ENCODE results near the gene STX2.
"Not testable (repeated sequence)": the region's sequence is repeated elsewhere in the genome, so short reads cannot be mapped to it uniquely, and the experiment has no call there.

STX2 gene
- total RNA-seq = 27.2 to 99.7 (median 53.5) reads per million in 18 experiments

DNA sequence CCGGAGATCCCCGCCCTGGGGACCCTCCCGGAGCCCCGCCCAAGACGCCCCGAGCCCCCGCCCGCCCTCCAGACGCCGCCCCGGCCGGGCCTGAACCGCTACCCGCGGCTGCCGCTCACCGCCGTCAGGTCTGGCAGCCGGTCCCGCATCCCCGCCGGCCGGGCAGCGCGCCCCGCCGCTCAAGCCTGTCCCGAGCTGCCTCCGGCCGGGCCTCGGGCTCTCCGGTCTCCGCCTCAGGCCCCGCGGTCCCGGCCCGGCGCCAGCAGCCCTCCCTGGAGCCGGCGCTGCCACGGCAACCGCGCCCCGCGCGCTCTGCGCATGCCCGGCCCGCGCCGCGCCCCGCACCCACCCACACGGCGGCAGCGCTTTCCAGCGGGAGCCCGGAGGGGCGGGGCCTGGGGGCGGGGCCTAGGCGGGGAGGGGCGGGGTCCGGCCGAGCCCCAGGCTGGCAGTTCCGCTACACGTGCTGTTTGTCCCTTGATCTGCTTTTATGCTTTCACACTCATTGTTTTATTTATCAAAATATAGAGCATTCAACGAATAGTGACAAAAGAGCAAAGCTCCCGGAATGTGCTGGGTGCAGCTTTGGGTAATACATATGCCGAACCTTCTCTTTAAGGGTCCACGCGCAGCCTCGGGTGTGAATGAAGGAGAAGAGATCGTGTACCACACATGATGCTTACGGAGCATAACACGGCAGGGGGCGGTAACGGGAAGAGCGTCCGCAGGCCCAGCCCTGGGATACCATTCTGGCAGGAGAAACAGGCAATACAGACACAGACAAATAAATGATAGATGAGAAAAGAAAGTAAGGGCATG is at the start of gene STX2:
STX2 (minus strand) TSS at position 300 of the 819 bp plus-strand sequence; CDS start at position 149, 151 bp downstream.
- peak; percentile 83 to 91 for DNase-seq

GRCh38 chr12:130887190-130887589 is 48.1 kb upstream of the STX2 start:
- DNase-seq = not testable (repeated sequence)

DNA sequence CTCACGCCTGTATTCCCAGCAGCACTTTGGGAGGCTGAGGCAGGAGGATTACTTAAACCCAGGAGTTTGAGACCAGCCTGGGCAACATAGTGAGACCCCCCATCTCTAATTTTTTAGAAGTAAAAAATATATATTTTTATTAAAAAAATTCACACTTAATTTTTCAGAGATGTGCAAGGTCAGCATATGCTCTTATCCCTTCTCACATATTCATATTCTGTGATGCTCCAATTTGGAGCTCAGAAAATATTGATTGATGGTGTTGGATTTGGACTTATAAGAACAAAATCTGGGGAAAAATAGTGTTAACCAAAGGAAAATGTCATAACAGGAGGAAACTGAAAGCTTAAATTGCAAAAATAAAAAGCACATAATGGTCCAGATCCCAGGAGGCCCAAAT is 42.5 kb upstream of the STX2 start:
- no peak for DNase-seq

DNA sequence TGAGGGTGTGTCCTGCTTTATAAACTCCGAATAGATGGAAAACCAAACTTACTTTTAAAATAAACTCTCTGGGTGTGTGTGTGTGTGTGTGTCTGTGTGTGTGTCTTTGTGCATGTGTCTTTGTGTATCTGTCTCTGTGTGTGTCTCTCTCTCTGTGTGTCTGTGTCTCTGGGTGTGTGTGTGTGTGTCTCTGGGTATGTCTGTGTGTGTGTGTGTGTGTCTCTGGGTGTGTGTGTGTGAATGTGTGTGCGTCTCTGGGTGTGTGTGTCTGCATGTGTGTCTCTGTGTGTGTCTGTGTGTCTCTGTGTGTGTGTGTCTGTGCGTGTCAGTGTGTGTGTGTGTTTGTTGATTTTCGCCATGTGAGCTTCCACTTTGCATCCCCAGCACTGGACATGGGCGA is 42.0 kb upstream of the STX2 start:
- no peak for DNase-seq

- DNase-seq = no peak
Measured at GRCh38 chr12:130880411-130880885, 41.4 kb upstream of the STX2 start.

GRCh38 chr12:130879781-130880389 is 40.8 kb upstream of the STX2 start:
- DNase-seq = no peak

- DNase-seq = no peak
Measured at GRCh38 chr12:130879212-130879686, 40.2 kb upstream of the STX2 start.

- no peak for DNase-seq
Measured at GRCh38 chr12:130878193-130879185, 39.4 kb upstream of the STX2 start.

DNA sequence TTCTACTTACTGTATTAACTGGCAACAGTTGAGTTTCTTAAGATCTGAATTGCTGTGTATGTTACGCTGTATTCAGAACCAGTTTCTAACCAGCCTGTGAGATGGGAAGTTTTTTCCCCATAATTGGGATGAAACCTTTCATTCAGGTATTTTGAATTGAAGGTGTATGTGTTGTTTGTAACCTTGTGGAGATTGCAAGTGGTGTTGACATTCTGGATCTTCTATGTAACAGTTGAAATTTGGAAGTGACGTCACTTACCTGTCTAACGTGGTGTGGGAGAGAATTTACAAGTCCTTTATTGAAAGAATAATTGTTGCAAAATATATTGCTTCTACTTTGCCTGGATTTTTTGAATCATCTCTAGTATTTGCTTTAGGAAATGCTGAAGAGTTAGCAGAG is 38.3 kb upstream of the STX2 start:
- no peak for DNase-seq

DNA sequence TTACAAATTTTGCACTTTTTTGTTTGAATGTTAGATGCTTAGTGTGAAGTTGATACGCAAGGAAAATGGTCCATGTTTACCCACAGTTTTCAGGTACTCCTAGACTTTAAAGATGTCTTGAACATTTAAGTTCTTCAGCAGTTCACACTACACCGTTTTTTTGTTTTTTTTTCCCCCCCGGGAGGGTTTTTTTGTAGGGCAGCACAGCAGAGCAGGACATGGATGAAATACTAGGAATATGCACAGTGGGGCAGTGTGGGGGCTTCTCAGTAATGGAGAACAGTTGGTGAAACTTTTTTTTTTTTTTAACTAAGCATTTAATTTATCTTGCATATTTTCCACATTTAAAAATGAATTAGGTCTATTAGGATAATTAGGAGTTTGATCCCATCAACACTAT is 37.7 kb upstream of the STX2 start:
- DNase-seq = no peak

- DNase-seq = no peak
Measured at GRCh38 chr12:130876297-130876696, 37.2 kb upstream of the STX2 start.

- not testable (repeated sequence) for DNase-seq
Measured at GRCh38 chr12:130875708-130876107, 36.7 kb upstream of the STX2 start.

GRCh38 chr12:130875193-130875592 is 36.1 kb upstream of the STX2 start:
- no peak for DNase-seq

GRCh38 chr12:130874696-130875095 is 35.6 kb upstream of the STX2 start:
- DNase-seq = no peak

DNA sequence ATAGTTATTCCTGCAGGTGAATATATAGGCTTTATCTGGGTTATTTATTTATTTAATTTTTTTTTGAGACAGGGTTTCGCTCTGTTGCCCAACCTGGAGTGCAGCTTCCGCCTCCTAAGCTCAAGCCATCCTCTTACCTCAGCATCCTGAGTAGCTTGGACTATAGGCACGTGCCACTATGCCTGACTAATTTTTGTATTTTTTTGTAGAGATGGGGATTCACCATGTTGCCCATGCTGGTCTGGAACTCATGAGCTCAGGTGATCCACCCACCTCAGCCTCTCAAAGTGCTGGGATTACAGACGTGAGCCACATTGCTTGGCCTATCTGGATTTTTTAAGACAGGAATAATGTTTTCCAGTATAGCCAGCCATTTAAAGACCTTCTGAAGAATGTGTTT is 34.8 kb upstream of the STX2 start:
- DNase-seq = no peak

DNA sequence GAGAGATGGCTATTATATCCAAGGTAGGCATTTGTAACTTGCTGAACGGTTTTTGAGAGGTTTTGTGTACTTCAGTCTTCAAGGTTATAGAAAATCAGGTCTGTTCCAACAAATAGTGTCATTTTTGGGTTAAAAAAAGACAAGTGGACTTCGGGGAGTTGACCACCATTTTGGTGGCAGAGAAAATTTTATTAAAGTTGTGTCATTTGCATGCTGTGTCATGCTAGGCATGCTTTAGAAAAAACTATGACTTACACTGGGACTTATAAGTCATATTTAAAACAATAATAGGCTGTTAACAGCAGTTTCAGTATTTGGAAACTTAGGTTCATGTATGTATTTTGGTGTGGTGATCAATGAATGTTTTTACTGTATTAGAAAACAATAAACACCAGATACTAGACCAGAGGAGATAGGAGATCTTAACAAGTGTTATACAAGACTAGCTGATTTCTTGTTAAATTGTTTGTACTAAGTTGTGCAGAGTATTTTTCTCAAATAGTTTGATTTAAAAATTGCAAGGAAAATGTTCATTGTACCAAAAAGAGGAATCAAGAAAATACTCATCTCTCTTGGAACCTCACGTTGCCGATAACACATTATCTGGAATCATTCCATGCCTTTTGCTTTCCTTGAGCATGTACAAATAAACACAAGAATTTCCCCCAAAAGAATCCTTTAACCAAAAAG is 34.2 kb upstream of the STX2 start:
- no peak for DNase-seq

GRCh38 chr12:130872179-130873096 is 33.4 kb upstream of the STX2 start:
- peak; percentile 20 to 56 for DNase-seq

DNA sequence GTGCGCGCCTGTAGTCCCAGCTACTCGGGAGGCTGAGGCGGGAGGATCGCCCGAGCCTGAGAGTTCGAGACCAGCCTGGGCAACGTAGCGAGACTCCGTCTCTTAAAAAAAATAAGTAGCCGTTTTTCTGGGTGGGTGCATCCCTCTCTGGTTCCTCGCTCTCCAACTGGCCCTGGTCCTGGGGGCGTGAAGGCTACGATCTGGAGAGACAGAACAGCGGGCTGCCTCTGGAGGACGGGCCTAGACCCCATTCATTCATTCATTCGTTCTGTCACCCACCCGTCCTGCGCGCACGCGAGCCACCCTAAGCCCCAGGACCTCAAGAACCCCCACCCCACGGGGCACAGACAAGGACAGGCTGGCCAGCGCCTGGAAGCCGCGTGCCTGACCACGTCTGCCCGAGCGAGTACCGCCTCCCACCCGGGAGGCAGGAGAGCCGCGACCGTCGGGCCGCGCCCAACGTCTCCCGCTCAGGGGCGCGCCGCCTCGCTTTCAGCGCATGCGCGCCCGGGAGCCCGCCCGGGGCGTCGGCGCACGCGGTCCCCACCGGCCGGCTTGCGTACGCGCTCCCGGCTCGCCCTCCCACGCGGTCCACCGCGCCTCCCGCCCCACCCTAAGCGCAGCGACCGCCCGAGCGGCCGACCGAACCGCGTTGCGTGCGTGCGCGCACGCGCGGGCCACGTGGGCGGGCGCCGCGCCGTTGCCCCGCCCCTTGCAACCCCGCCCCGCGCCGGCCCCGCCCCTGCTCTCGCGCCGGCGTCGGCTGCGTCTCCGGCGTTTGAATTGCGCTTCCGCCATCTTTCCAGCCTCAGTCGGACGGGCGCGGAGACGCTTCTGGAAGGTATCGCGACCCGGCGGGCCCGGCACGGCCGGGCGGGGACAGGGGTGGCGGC is 32.5 kb upstream of the STX2 start, which contains the start of gene RAN:
RAN (plus strand) TSS at position 781 of the 893 bp plus-strand sequence. CDS start 528 bp downstream, outside the sequence.
- DNase-seq = peak; percentile 94 to 98
